Panc1 (cell line): ENCODE measurements around the gene MYO7A. TPM values are rescaled to one million over a fixed set of nuclear protein-coding genes. Genes with fewer than 3 reads are reported as not detected.

Source experiments
- ATAC-seq: fragments of 200-7000 bp; cut with Tn5 transposase; 2 replicates; pipeline ENCODE4 v1.9.1; 2020; ENCODE audit warnings: mild to moderate bottlenecking, moderate library complexity
- BruUV-seq: library from RNA; stranded (reverse); fragments of 400-500 nt; replicated peaks from 2 replicates; lab custom pipeline; 2021; lab: Mats Ljungman, UMichigan
- CTCF ChIA-PET: fragments of 300-600 bp; sonication (Branson Sonifier 250); formaldehyde crosslinking; loops from one replicate; lab custom pipeline; 2022; ENCODE audit warnings: antibody characterized with exemption; lab: Charles Lee
- POLR2A ChIA-PET: fragments of 300-600 bp; sonication (Branson Sonifier 250); formaldehyde crosslinking; loops from one replicate; lab custom pipeline; 2022; ENCODE audit warnings: antibody characterized with exemption; lab: Charles Lee
- DNase-seq: peaks from one replicate; pipeline ENCODE4 v3.0.0-alpha.2; 2010; ENCODE audit warnings: low read depth, low spot score
- H3K27ac ChIP-seq: 2 replicates; pipeline ENCODE4 v1.5.1; 2011; ENCODE audit warnings: mild to moderate bottlenecking, low read length, inconsistent platforms
- H3K27me3 ChIP-seq: fragments of 200-500 bp; sonication (Bioruptor generic); 2 replicates; pipeline ENCODE4 v1.6.0; 2014; ENCODE audit warnings: low read length, inconsistent platforms; ENCODE audit not compliant: control insufficient read depth, insufficient read depth
- H3K36me3 ChIP-seq: fragments of 200-500 bp; sonication (Bioruptor generic); 2 replicates; pipeline ENCODE4 v1.5.1; 2014; ENCODE audit warnings: inconsistent platforms, mild to moderate bottlenecking, low read length, moderate library complexity; ENCODE audit not compliant: control insufficient read depth, insufficient read depth
- H3K4me1 ChIP-seq: 2 replicates; pipeline ENCODE4 v1.5.1; 2011; ENCODE audit warnings: inconsistent platforms, mild to moderate bottlenecking, low read length, moderate library complexity; ENCODE audit not compliant: control insufficient read depth, insufficient read depth
- H3K4me3 ChIP-seq, 2 experiments: 2 replicates each; pipeline ENCODE4 v1.5.1; 2011 to 2012; ENCODE audit warnings: low read depth in 2 of 2, low read length in 2 of 2, mild to moderate bottlenecking in 2 of 2, inconsistent platforms in 1 of 2, moderate library complexity in 1 of 2
- H3K9me3 ChIP-seq: fragments of 200-500 bp; sonication (Bioruptor generic); 2 replicates; pipeline ENCODE4 v1.5.1; 2014; ENCODE audit warnings: low read depth, mild to moderate bottlenecking, inconsistent platforms, low read length, moderate library complexity; ENCODE audit not compliant: control insufficient read depth, insufficient read depth
- CTCF ChIP-seq: fragments of 450-650 bp; IDR thresholded peaks from 2 replicates; pipeline ENCODE4 v1.5.1; 2017; ENCODE audit warnings: mild to moderate bottlenecking
- POLR2AphosphoS5 ChIP-seq: IDR thresholded peaks from 2 replicates; pipeline ENCODE4 v1.6.1; 2012; ENCODE audit warnings: mild to moderate bottlenecking, low read depth, low read length, moderate library complexity
- REST ChIP-seq, 2 experiments: IDR thresholded peaks; 2 replicates each; pipeline ENCODE4 v1.6.1; 2011 to 2012; ENCODE audit warnings: low read depth in 2 of 2, control low read depth in 1 of 2, low read length in 1 of 2, mild to moderate bottlenecking in 1 of 2, moderate library complexity in 1 of 2; ENCODE audit not compliant: insufficient read depth in 1 of 2
- SIN3A ChIP-seq: IDR thresholded peaks from 2 replicates; pipeline ENCODE4 v1.6.1; 2012; ENCODE audit warnings: low read depth, mild to moderate bottlenecking, low read length, moderate library complexity, borderline replicate concordance; ENCODE audit not compliant: insufficient read depth
- TCF7L2 ChIP-seq: IDR thresholded peaks from 2 replicates; pipeline ENCODE4 v1.6.1; 2011; ENCODE audit warnings: mild to moderate bottlenecking, low read depth, low read length, inconsistent platforms
- in situ Hi-C: cut with HindIII; loops from 2 replicates; pipeline ENCODE4 v1.10.0; 2016; ENCODE audit warnings: low sequenced_read_pairs, low pct_unique_long_range_greater_than_20kb
- intact Hi-C: fragments of 100-400 bp; cut with micrococcal nuclease; formaldehyde crosslinking; loops from one replicate; pipeline ENCODE4 v1.10.0; 2022; ENCODE audit not compliant: unreplicated experiment
- total RNA-seq: library from RNA; stranded (reverse); gene quantifications from one replicate; pipeline ENCODE4 v1.2.1, GENCODE V29; 2021; ENCODE audit not compliant: unreplicated experiment

The MYO7A gene
- total RNA-seq, 1 experiment from 2014 or later, result 1.3 TPM

- POLR2A ChIA-PET, result interaction anchor here (0.7 kb wide), 1 partner anchor 9 kb away, joined by 3 read pairs; no protein-coding TSS in a partner anchor
- H3K27ac ChIP-seq, result no peak overlapping the region
- H3K9me3 ChIP-seq, result no peaks in the 10 kb centered on the region
- intact Hi-C loops (no loop called here), in situ Hi-C loops (no loop called here)
- CTCF ChIA-PET, result interaction anchor here (2.0 kb wide), 1 partner anchor 360 kb away, joined by 8 read pairs; no protein-coding TSS in a partner anchor
- H3K27me3 ChIP-seq, result no peaks in the 10 kb centered on the region
- BruUV-seq, result no TSS peak
- DNase-seq (no peak), ATAC-seq (no peak)
- no peak for TF ChIP-seq REST (IDR thresholded peaks at IDR 0.05; ENCODE audit: insufficient read depth in 1 of 2, low read depth in 2 of 2, low read length in 1 of 2)
- no peak for TF ChIP-seq TCF7L2
- no peak for TF ChIP-seq SIN3A
- TF ChIP-seq CTCF, result no peak
- TF ChIP-seq POLR2AphosphoS5, result no peak
- H3K4me3 ChIP-seq, result no peak overlapping the region
- no peaks in the 10 kb centered on the region for H3K4me1 ChIP-seq
- H3K36me3 ChIP-seq, result no peaks in the 10 kb centered on the region
These were observed 68.9 kb downstream of the MYO7A start for GRCh38 chr11:77196961-77197360.

- H3K4me3 ChIP-seq, result no peak overlapping the region
- no peaks in the 10 kb centered on the region for H3K36me3 ChIP-seq
- no TSS peak for BruUV-seq
- H3K4me1 ChIP-seq, result no peaks in the 10 kb centered on the region
- ChIA-PET CTCF (no interaction called here), POLR2A (interaction anchor here (0.7 kb wide), 1 partner anchor 10 kb away, joined by 3 read pairs; no protein-coding TSS in a partner anchor)
- intact Hi-C loops, result no loop called here
- DNase-seq, result no peak
- H3K27me3 ChIP-seq, result no peaks in the 10 kb centered on the region
- H3K27ac ChIP-seq, result no peak overlapping the region
- TF ChIP-seq CTCF (no peak), SIN3A (no peak), POLR2AphosphoS5 (no peak), TCF7L2 (no peak), REST (IDR thresholded peaks at IDR 0.05; ENCODE audit: insufficient read depth in 1 of 2, low read depth in 2 of 2, low read length in 1 of 2) (no peak)
- in situ Hi-C loops, result no loop called here
- ATAC-seq, result no peak
- H3K9me3 ChIP-seq, result no peaks in the 10 kb centered on the region
These were observed 69.7 kb downstream of the MYO7A start for GRCh38 chr11:77197626-77198320.
